Loucy (cell line): ENCODE measurements around the gene SNAPC2.

ENCODE experiments used
- H2AFZ ChIP-seq: fragments of 200-600 bp; sonication (generic); 2 replicates; pipeline ENCODE4 v1.6.0; 2016; ENCODE audit warnings: antibody characterized with exemption, mild to moderate bottlenecking, low read length, moderate library complexity
- H3F3A ChIP-seq: fragments of 200-600 bp; 2 replicates; pipeline ENCODE4 v1.6.0; 2016; ENCODE audit warnings: antibody characterized with exemption, low read depth, mild to moderate bottlenecking
- H3K27me3 ChIP-seq: fragments of 200-600 bp; sonication (generic); 2 replicates; pipeline ENCODE4 v1.6.1; 2014; ENCODE audit warnings: low read length, mild to moderate bottlenecking; ENCODE audit not compliant: insufficient read depth, poor library complexity, severe bottlenecking
- H3K36me3 ChIP-seq: fragments of 200-600 bp; sonication (generic); 2 replicates; pipeline ENCODE4 v1.6.1; 2016; ENCODE audit warnings: low read length; ENCODE audit not compliant: insufficient read depth
- H3K4me1 ChIP-seq: fragments of 200-600 bp; sonication (generic); 2 replicates; pipeline ENCODE4 v1.5.1; 2014; ENCODE audit warnings: low read length, mild to moderate bottlenecking; ENCODE audit not compliant: insufficient read depth, poor library complexity, severe bottlenecking
- H3K4me2 ChIP-seq: fragments of 200-600 bp; sonication (generic); 2 replicates; pipeline ENCODE4 v1.6.0; 2014; ENCODE audit warnings: antibody characterized with exemption, low read length, low read depth, mild to moderate bottlenecking; ENCODE audit not compliant: poor library complexity, severe bottlenecking
- H3K4me3 ChIP-seq: fragments of 200-600 bp; sonication (generic); 2 replicates; pipeline ENCODE4 v1.5.1; 2014; ENCODE audit warnings: low read length, mild to moderate bottlenecking, mixed read lengths; ENCODE audit not compliant: poor library complexity, severe bottlenecking
- H3K79me2 ChIP-seq: fragments of 200-600 bp; sonication (generic); 2 replicates; pipeline ENCODE4 v1.6.1; 2014; ENCODE audit warnings: low read length; ENCODE audit not compliant: insufficient read depth
- H3K9ac ChIP-seq: fragments of 200-600 bp; sonication (generic); 2 replicates; pipeline ENCODE4 v1.6.0; 2014; ENCODE audit warnings: mild to moderate bottlenecking, low read depth, low read length, moderate library complexity; ENCODE audit not compliant: poor library complexity, severe bottlenecking
- H3K9me2 ChIP-seq: fragments of 200-600 bp; sonication (generic); replicated peaks from 2 replicates; pipeline ENCODE4 v1.6.1; 2016; ENCODE audit warnings: low read depth, low read length, mixed read lengths
- H3K9me3 ChIP-seq: fragments of 200-600 bp; sonication (generic); 2 replicates; pipeline ENCODE4 v1.6.1; 2014; ENCODE audit warnings: mild to moderate bottlenecking, antibody characterized with exemption, low read length, low read depth; ENCODE audit not compliant: insufficient read depth
- H4K20me1 ChIP-seq: fragments of 200-600 bp; sonication (generic); 2 replicates; pipeline ENCODE4 v1.6.0; 2014; ENCODE audit warnings: antibody characterized with exemption, low read length, mild to moderate bottlenecking; ENCODE audit not compliant: insufficient read depth, poor library complexity, severe bottlenecking
- CTCF ChIP-seq: fragments of 200-600 bp; sonication (generic); conservative IDR thresholded peaks from 2 replicates; pipeline ENCODE4 v1.5.1; 2014; ENCODE audit warnings: mild to moderate bottlenecking, antibody characterized with exemption, low read length
- EZH2phosphoT487 ChIP-seq: fragments of 200-600 bp; IDR thresholded peaks from 2 replicates; pipeline ENCODE4 v1.6.1; 2018; ENCODE audit warnings: antibody characterized with exemption, mild to moderate bottlenecking, moderate library complexity, borderline replicate concordance

SNAPC2 gene

GRCh38 chr19:7921967-7922835 is 2.1 kb downstream of the SNAPC2 start:
- H3K9ac ChIP-seq: no peak overlapping the region
- H3F3A ChIP-seq: no peaks in the 10 kb centered on the region
- peak overlapping the region; percentile 94 for H3K4me2 ChIP-seq
- H3K4me3 ChIP-seq: no peak overlapping the region
- no peaks in the 10 kb centered on the region for H3K79me2 ChIP-seq
- no peak for TF ChIP-seq EZH2phosphoT487
- no peak for TF ChIP-seq CTCF
- H3K9me3 ChIP-seq: no peaks in the 10 kb centered on the region
- peaks cover 8% of the 10 kb centered on the region for H4K20me1 ChIP-seq
- no peaks in the 10 kb centered on the region for H3K36me3 ChIP-seq
- no peak overlapping the region for H2AFZ ChIP-seq
- H3K4me1 ChIP-seq: peaks cover 15% of the 10 kb centered on the region
- H3K27me3 ChIP-seq: no peaks in the 10 kb centered on the region
- H3K9me2 ChIP-seq: no peaks in the 10 kb centered on the region

- Histone ChIP-seq H3K36me3 (no peaks in the 10 kb centered on the region), H3K79me2 (no peaks in the 10 kb centered on the region), H3K9me2 (no peaks in the 10 kb centered on the region), H3F3A (no peaks in the 10 kb centered on the region), H3K4me1 (peaks cover 15% of the 10 kb centered on the region), H3K9me3 (no peaks in the 10 kb centered on the region), H3K4me3 (no peak overlapping the region), H4K20me1 (peaks cover 8% of the 10 kb centered on the region), H3K4me2 (no peak overlapping the region), H2AFZ (no peak overlapping the region), H3K9ac (no peak overlapping the region), H3K27me3 (no peaks in the 10 kb centered on the region)
- no peak for TF ChIP-seq EZH2phosphoT487
- TF ChIP-seq CTCF: no peak
Measured at GRCh38 chr19:7922836-7923195, 2.7 kb downstream of the SNAPC2 start.

- Histone ChIP-seq H3K36me3 (no peaks in the 10 kb centered on the region), H3K4me2 (no peak overlapping the region), H3K9ac (no peak overlapping the region), H3K9me3 (no peaks in the 10 kb centered on the region), H3K9me2 (no peaks in the 10 kb centered on the region), H2AFZ (no peak overlapping the region), H3K79me2 (no peaks in the 10 kb centered on the region), H3K4me3 (no peak overlapping the region), H4K20me1 (peaks cover 8% of the 10 kb centered on the region), H3K4me1 (peaks cover 15% of the 10 kb centered on the region), H3K27me3 (no peaks in the 10 kb centered on the region), H3F3A (no peaks in the 10 kb centered on the region)
- TF ChIP-seq EZH2phosphoT487: no peak
- no peak for TF ChIP-seq CTCF
Measured at GRCh38 chr19:7923295-7924191, 3.4 kb downstream of the SNAPC2 start.
